ENCODE data around the gene NOTUM.

The NOTUM gene

GRCh38 chr17:81909966-81910839, 50.8 kb downstream of the NOTUM start:
- DNase-seq (ENCODE audit: low read depth) = no peak

- no peak for DNase-seq (ENCODE audit: low read depth)
Observed at GRCh38 chr17:81909231-81909630, 51.8 kb downstream of the NOTUM start.

DNA sequence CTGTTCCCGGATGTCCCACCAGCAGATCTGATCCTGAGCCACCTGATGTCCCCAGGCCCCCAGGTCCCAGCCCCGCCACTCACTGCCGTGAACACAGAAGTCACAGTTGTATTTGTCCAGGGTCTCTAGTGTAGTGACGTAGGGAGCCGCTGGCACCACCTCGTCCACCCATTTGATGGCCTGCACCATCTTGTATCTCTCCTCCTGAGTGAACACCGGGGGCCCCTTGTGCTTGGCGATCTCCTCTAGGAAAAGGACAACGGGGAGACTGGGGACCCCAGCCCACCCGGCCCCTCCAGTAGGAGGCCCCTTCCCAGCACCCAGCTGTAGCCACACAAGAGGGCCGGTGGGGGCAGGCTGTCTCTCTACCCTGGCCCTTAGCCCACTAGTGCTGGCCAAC, 52.2 kb downstream of the NOTUM start:
- no peak for DNase-seq (ENCODE audit: low read depth)

DNA sequence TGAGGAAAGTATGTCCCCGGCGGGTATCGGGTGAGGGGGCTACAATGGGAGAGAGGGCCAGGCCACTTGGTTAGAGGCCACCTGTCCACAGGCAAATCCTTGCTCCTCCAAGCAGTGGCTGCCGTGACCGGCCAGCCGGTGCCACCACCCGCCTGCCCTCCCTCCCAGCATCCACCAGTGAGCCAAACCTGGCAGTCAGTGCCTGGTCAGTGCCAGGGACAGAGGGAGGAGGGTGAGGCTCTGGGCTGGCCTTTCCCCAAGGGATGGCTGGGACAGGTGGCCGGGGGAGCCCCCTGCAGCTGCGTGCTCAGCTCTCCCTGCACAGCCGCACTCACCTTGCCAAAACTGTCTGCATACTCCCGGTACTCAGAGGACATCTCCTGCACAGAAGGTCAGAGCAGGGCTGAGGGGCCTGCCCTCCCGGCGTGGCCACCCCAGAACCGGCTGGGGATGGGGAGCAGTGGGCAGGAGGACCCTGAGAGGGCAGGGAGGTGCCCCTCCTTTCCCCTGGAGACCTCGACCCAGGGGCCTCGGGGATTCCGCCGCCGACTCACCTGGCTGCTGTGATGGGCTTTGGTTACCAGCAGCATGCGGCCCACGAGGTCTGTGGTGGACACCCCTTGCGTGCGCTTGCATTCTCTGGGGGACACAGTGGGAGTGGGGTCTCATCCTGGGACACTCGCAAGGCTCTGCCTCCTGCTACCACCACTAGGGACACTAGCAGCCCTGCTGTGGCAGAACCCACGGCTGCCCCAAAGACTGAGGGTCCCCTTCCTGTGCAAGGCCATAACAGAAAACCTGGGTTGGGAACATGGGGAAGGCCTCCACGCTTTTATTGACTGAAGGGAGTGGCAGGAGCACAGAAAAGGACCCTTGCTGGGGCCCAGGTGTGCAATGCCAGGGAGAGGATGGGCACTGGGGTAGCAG, 53.5 kb downstream of the NOTUM start:
- no peak for DNase-seq (ENCODE audit: low read depth)

DNA sequence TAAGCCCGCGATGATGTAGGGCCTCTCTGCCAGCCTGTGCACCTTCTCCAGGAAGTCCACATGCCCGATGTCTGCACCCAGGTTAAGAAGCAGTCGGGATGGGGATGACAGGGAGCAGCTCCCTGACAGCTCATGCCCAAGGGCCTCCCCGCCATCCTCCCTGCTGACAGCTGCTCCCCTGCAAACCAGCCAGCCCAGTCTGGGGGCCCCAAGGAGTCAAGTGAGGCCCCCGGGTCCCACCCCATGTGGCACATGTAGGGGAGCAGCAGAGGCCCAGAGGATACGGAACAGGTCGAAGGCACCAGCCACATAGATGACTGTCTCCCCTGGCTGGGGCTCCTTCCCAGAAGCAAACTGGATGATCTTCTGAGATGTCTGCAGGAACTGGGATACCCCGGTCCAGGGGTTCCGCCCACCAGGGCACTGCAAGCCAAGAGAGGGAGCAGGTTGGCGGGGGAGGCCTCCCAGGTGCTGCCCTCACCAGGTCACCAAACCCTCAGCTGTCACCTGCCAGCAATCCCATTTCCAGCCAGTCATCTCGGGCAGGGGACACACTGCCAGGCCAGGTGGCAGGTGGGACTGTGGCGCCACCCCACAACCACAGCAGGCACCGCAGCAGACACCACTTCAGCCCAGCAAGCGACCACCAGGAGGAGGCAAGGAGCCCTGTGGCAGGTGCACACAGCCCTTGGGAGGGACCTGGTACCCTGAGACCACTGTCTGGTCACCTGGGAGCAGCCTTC, 54.3 kb downstream of the NOTUM start:
- no peak for DNase-seq (ENCODE audit: low read depth)

DNA sequence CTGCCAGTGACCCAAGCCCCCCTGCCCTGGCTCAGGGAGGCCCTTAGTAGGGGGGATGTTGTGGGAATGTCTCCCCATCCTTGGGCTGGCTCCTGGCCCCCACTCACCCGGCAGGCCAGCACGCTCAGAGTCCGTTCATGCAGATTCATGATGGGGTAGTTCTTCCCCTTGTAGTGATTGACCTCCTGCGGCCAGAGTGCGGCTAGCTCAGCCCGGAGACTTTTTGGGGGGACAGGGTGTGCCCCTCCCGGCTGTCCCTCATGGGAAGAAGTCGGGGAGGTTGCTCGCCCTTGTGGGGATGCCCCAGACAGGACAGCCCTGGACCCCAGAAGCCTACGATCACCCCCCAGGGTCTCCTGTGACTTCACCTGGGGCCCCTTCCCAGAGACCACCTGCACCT, 55.0 kb downstream of the NOTUM start:
- no peak for DNase-seq (ENCODE audit: low read depth)

DNA sequence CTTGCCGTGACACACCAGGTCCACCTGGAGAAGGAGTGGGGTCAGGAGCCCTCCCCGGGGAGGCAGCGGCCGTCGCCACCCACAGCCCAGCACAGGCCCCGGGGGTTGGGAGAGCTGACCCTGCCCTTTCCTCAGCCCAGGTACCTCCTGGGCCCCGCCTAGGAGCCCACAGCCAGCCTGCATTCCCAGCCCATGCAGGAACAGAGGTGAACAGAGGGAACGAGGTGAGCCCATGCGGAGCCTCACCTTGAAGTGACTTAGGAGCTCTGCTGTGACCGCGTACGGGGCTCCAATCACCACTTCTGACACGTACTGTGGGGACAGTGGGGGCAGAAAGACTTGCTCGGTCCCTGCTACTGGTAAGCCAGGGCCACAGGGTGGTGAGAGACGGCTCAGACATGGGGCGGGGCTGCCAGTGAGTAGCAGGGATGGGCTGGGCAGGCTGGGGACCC, 55.5 kb downstream of the NOTUM start:
- no peak for DNase-seq (ENCODE audit: low read depth)

- DNase-seq (ENCODE audit: low read depth) = no peak
Observed at GRCh38 chr17:81904600-81905423, 56.2 kb downstream of the NOTUM start.

GRCh38 chr17:81903896-81904599, 56.9 kb downstream of the NOTUM start:
- DNase-seq (ENCODE audit: low read depth) = no peak

- DNase-seq (ENCODE audit: low read depth) = no peak
Observed at GRCh38 chr17:81903415-81903831, 57.6 kb downstream of the NOTUM start.

GRCh38 chr17:81902653-81903414, 58.2 kb downstream of the NOTUM start:
- no peak for DNase-seq (ENCODE audit: low read depth)

Measured in CMK (cell line).